ENCODE measurements around the gene LRRC8D. TPM values are rescaled to one million over a fixed set of nuclear protein-coding genes. Genes with fewer than 3 reads are reported as not detected.

Gene LRRC8D
- total RNA-seq, 1 experiment from 2014 or later: 39.4 TPM

DNA sequence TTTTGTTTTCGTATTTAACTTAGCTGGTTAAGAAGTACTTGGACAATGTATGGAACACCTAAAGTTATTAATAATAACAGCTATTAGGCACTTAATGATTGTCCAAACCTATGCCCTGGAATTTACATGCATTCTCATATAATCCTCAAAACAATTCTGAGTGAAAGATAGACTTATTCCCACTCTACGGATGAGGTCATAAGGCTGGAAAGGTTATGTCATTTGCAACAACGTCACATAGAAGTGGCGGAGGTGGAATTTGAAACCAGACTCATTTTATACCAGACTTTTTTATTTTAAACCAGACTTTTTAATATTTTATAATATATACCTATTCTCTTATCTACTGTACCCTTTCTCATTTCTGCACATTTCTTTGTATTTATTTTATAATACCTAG lies 8.4 kb downstream of the LRRC8D start:
- intact Hi-C loops (cut with micrococcal nuclease; ENCODE audit: unreplicated experiment): no loop called here
- H3K4me3 Mint-ChIP-seq (ENCODE audit: unreplicated experiment): no peak overlapping the region

GRCh38 chr1:89831462-89832120 lies 10.8 kb downstream of the LRRC8D start:
- Mint-ChIP-seq H3K4me1 (ENCODE audit: low read depth, unreplicated experiment) (peaks cover 27% of the 10 kb centered on the region), H3K9me3 (ENCODE audit: unreplicated experiment) (no peaks in the 10 kb centered on the region), H3K36me3 (ENCODE audit: insufficient read depth, unreplicated experiment) (peaks cover 4% of the 10 kb centered on the region), H3K4me3 (ENCODE audit: unreplicated experiment) (no peak overlapping the region), H3K27ac (ENCODE audit: unreplicated experiment) (no peak overlapping the region), H3K27me3 (ENCODE audit: insufficient read depth, unreplicated experiment) (no peaks in the 10 kb centered on the region)
- TF ChIP-seq, protein P1, sequence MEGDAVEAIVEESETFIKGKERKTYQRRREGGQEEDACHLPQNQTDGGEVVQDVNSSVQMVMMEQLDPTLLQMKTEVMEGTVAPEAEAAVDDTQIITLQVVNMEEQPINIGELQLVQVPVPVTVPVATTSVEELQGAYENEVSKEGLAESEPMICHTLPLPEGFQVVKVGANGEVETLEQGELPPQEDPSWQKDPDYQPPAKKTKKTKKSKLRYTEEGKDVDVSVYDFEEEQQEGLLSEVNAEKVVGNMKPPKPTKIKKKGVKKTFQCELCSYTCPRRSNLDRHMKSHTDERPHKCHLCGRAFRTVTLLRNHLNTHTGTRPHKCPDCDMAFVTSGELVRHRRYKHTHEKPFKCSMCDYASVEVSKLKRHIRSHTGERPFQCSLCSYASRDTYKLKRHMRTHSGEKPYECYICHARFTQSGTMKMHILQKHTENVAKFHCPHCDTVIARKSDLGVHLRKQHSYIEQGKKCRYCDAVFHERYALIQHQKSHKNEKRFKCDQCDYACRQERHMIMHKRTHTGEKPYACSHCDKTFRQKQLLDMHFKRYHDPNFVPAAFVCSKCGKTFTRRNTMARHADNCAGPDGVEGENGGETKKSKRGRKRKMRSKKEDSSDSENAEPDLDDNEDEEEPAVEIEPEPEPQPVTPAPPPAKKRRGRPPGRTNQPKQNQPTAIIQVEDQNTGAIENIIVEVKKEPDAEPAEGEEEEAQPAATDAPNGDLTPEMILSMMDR (IDR thresholded peaks at IDR 0.05; ENCODE audit: insufficient read depth in 1 of 2, low read depth in 1 of 2, low read length in 1 of 2, severe bottlenecking in 1 of 2, unreplicated experiment in 1 of 2): no peak
- DNase-seq: no peak
- Histone ChIP-seq H3K9me3 (no peaks in the 10 kb centered on the region), H3K4me3 (ENCODE audit: low read depth, low read length) (no peak overlapping the region), H3K36me3 (ENCODE audit: control insufficient read depth, insufficient read depth, low read length) (no peaks in the 10 kb centered on the region), H3K4me1 (peaks cover 52% of the 10 kb centered on the region), H3K27me3 (replicated peaks; ENCODE audit: control insufficient read depth, insufficient read depth, low read length) (no peaks in the 10 kb centered on the region)
- no TSS peak for BruUV-seq (replicated peaks)
- ChIA-PET POLR2A (no interaction called here), CTCF (no interaction called here)
- intact Hi-C loops (cut with micrococcal nuclease; ENCODE audit: unreplicated experiment): no loop called here

More for the DNA sequence above, 8.4 kb downstream of the LRRC8D start:
- TF ChIP-seq, protein P1 (IDR thresholded peaks at IDR 0.05; ENCODE audit: insufficient read depth in 1 of 2, low read depth in 1 of 2, low read length in 1 of 2, severe bottlenecking in 1 of 2, unreplicated experiment in 1 of 2): no peak
- no peak for DNase-seq
- no TSS peak for BruUV-seq (replicated peaks)
- H3K4me1 ChIP-seq: peaks cover 28% of the 10 kb centered on the region
- peaks cover 8% of the 10 kb centered on the region for H3K36me3 Mint-ChIP-seq (ENCODE audit: insufficient read depth, unreplicated experiment)
- no peaks in the 10 kb centered on the region for H3K36me3 ChIP-seq (ENCODE audit: control insufficient read depth, insufficient read depth, low read length)
- peaks cover 18% of the 10 kb centered on the region for H3K4me1 Mint-ChIP-seq (ENCODE audit: low read depth, unreplicated experiment)
- POLR2A ChIA-PET: no interaction called here
- CTCF ChIA-PET: no interaction called here
- H3K4me3 ChIP-seq (ENCODE audit: low read depth, low read length): no peak overlapping the region
- no peaks in the 10 kb centered on the region for H3K27me3 ChIP-seq (replicated peaks; ENCODE audit: control insufficient read depth, insufficient read depth, low read length)
- no peak overlapping the region for H3K27ac Mint-ChIP-seq (ENCODE audit: unreplicated experiment)
- H3K9me3 ChIP-seq: no peaks in the 10 kb centered on the region
- H3K9me3 Mint-ChIP-seq (ENCODE audit: unreplicated experiment): no peaks in the 10 kb centered on the region
- no peaks in the 10 kb centered on the region for H3K27me3 Mint-ChIP-seq (ENCODE audit: insufficient read depth, unreplicated experiment)

GRCh38 chr1:89832496-89833127 lies 11.8 kb downstream of the LRRC8D start:
- no peak for DNase-seq
- H3K9me3 Mint-ChIP-seq (ENCODE audit: unreplicated experiment): no peaks in the 10 kb centered on the region
- Histone ChIP-seq H3K4me1 (peaks cover 63% of the 10 kb centered on the region), H3K36me3 (ENCODE audit: control insufficient read depth, insufficient read depth, low read length) (no peaks in the 10 kb centered on the region), H3K4me3 (ENCODE audit: low read depth, low read length) (no peak overlapping the region), H3K9me3 (no peaks in the 10 kb centered on the region), H3K27me3 (replicated peaks; ENCODE audit: control insufficient read depth, insufficient read depth, low read length) (no peaks in the 10 kb centered on the region)
- H3K36me3 Mint-ChIP-seq (ENCODE audit: insufficient read depth, unreplicated experiment): no peaks in the 10 kb centered on the region
- H3K4me3 Mint-ChIP-seq (ENCODE audit: unreplicated experiment): no peak overlapping the region
- TF ChIP-seq, protein P1 (IDR thresholded peaks at IDR 0.05; ENCODE audit: insufficient read depth in 1 of 2, low read depth in 1 of 2, low read length in 1 of 2, severe bottlenecking in 1 of 2, unreplicated experiment in 1 of 2): no peak
- BruUV-seq (replicated peaks): no TSS peak
- H3K27me3 Mint-ChIP-seq (ENCODE audit: insufficient read depth, unreplicated experiment): no peaks in the 10 kb centered on the region
- H3K4me1 Mint-ChIP-seq (ENCODE audit: low read depth, unreplicated experiment): peaks cover 35% of the 10 kb centered on the region
- intact Hi-C loops (cut with micrococcal nuclease; ENCODE audit: unreplicated experiment): no loop called here
- POLR2A ChIA-PET: no interaction called here
- no peak overlapping the region for H3K27ac Mint-ChIP-seq (ENCODE audit: unreplicated experiment)
- CTCF ChIA-PET: no interaction called here
